ENCODE results near the gene CD1E. TPM values are rescaled to one million over a fixed set of nuclear protein-coding genes. Genes with fewer than 3 reads are reported as not detected.

The CD1E gene
- total and polyA plus RNA-seq, 2 of the 13 experiments (the other 11 are each of a cell fraction or from before 2014, with no cell fraction given), result not detected

DNA sequence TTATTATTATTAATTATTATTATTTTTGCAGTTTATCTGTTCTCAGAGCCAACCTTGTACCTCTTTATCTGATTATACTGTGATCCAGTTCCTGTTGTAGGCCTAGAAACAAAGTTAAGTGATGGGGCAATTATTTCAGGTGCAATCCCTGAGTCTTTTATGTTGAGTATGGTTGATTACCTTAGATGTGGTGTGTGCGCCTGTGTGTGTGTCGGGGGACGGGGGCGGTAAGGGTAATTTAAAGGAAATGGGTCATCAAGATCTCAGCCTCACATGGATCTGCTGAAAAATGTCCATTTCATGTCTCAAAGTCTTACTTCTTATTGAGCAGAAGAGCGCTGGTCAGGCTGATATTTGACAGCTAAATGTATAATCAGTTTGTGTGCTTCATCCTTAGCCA is 53.4 kb downstream of the CD1E start (continued):
- TF ChIP-seq, protein P1, sequence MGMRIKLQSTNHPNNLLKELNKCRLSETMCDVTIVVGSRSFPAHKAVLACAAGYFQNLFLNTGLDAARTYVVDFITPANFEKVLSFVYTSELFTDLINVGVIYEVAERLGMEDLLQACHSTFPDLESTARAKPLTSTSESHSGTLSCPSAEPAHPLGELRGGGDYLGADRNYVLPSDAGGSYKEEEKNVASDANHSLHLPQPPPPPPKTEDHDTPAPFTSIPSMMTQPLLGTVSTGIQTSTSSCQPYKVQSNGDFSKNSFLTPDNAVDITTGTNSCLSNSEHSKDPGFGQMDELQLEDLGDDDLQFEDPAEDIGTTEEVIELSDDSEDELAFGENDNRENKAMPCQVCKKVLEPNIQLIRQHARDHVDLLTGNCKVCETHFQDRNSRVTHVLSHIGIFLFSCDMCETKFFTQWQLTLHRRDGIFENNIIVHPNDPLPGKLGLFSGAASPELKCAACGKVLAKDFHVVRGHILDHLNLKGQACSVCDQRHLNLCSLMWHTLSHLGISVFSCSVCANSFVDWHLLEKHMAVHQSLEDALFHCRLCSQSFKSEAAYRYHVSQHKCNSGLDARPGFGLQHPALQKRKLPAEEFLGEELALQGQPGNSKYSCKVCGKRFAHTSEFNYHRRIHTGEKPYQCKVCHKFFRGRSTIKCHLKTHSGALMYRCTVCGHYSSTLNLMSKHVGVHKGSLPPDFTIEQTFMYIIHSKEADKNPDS (CRISPR knock-in tag; IDR thresholded peaks at IDR 0.05), result no peak

Other genes starting within 250 kb of the CD1E start
- not detected in 2 replicates for gene CD1D, start 173.0 kb upstream of the CD1E start, total RNA-seq (2016; rRNA removed; fragmentation: Illumina TruSeq; extraction: Trizol)
- not detected in 2 replicates for gene CD1D, start 173.0 kb upstream of the CD1E start, polyA plus RNA-seq (2011; rRNA removed)
- gene CD1A, start 99.5 kb upstream of the CD1E start, total RNA-seq (2016; rRNA removed; fragmentation: Illumina TruSeq; extraction: Trizol), result not detected in 2 replicates
- not detected in 2 replicates for gene CD1A, start 99.5 kb upstream of the CD1E start, polyA plus RNA-seq (2011; rRNA removed)
- not detected in 2 replicates for gene CD1C, start 64.0 kb upstream of the CD1E start, total RNA-seq (2016; rRNA removed; fragmentation: Illumina TruSeq; extraction: Trizol)
- gene CD1C, start 64.0 kb upstream of the CD1E start, polyA plus RNA-seq (2011; rRNA removed), result not detected in 2 replicates
- not detected in 2 replicates for gene CD1B, start 22.4 kb upstream of the CD1E start, total RNA-seq (2016; rRNA removed; fragmentation: Illumina TruSeq; extraction: Trizol)
- gene CD1B, start 22.4 kb upstream of the CD1E start, polyA plus RNA-seq (2011; rRNA removed), result not detected in 2 replicates
- not detected in 2 replicates for gene OR10T2, start 45.6 kb downstream of the CD1E start, total RNA-seq (2016; rRNA removed; fragmentation: Illumina TruSeq; extraction: Trizol)
- not detected in 2 replicates for gene OR10T2, start 45.6 kb downstream of the CD1E start, polyA plus RNA-seq (2011; rRNA removed)
- gene OR10K2, start 72.3 kb downstream of the CD1E start, total RNA-seq (2016; rRNA removed; fragmentation: Illumina TruSeq; extraction: Trizol), result not detected in 2 replicates
- not detected in 2 replicates for gene OR10K2, start 72.3 kb downstream of the CD1E start, polyA plus RNA-seq (2011; rRNA removed)
- gene OR10K1, start 107.9 kb downstream of the CD1E start, total RNA-seq (2016; rRNA removed; fragmentation: Illumina TruSeq; extraction: Trizol), result not detected in 2 replicates
- not detected in 2 replicates for gene OR10K1, start 107.9 kb downstream of the CD1E start, polyA plus RNA-seq (2011; rRNA removed)
- gene OR10R2, start 118.3 kb downstream of the CD1E start, total RNA-seq (2016; rRNA removed; fragmentation: Illumina TruSeq; extraction: Trizol), result not detected in 2 replicates
- gene OR10R2, start 118.3 kb downstream of the CD1E start, polyA plus RNA-seq (2011; rRNA removed), result not detected in 2 replicates
- gene OR6Y1, start 200.5 kb downstream of the CD1E start, total RNA-seq (2016; rRNA removed; fragmentation: Illumina TruSeq; extraction: Trizol), result not detected in 2 replicates
- gene OR6Y1, start 200.5 kb downstream of the CD1E start, polyA plus RNA-seq (2011; rRNA removed), result not detected in 2 replicates
- not detected in 2 replicates for gene OR6P1, start 216.7 kb downstream of the CD1E start, total RNA-seq (2016; rRNA removed; fragmentation: Illumina TruSeq; extraction: Trizol)
- not detected in 2 replicates for gene OR6P1, start 216.7 kb downstream of the CD1E start, polyA plus RNA-seq (2011; rRNA removed)
- not detected in 2 replicates for gene OR10X1, start 226.0 kb downstream of the CD1E start, total RNA-seq (2016; rRNA removed; fragmentation: Illumina TruSeq; extraction: Trizol)
- not detected in 2 replicates for gene OR10X1, start 226.0 kb downstream of the CD1E start, polyA plus RNA-seq (2011; rRNA removed)